GM18526 (cell line): ENCODE measurements around the gene ORAI2.
"Not testable (repeated sequence)": the region's sequence is repeated elsewhere in the genome, so short reads cannot be mapped to it uniquely, and the experiment has no call there.

Source experiments
- POLR2A ChIP-seq: IDR thresholded peaks from 3 replicates; pipeline ENCODE4 v1.6.1; 2011; ENCODE audit not compliant: insufficient read length; ENCODE audit errors: extremely low read depth

Gene ORAI2

DNA sequence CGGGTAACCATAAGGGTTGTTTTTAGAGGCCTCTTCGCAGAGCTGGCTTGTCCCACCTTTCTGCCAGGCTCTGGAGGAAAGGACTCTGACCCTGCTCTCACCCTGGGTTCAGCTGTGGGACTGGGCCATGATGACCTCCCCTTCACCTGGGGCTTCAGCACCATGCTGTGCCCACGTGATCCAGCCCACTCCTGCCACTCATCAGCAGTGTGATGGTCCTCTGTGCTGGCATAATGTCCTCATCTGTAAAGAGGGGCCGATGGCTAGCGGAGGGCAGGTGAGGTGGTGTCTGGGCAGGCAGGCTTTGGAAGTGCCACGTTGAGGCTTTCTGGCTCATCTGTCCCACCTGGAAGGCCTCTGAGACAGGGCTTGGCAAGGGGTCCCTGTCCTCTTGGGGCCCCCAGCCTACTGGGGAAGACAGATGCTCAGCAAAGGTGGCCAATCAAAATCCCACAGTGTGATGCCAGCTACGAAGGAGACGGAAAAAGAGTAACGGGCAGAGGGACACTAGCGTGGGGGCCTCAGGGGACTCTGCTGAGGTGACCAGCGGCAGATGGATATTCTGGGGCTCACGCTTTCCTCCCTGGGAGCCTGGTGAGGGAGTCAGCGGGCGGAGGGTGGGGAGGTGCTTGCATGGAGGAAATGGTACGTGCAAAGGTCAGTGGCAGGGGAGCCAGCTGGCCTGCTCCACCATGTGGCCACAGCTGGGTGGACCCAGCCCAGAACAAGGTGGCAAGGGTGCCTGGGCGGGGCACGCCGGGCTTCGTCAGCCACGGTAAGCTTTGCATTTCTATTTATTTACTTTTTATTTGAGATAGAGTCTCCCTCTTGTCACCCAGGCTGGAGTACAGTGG is 36.8 kb downstream of the ORAI2 start:
- TF ChIP-seq POLR2A: no peak

DNA sequence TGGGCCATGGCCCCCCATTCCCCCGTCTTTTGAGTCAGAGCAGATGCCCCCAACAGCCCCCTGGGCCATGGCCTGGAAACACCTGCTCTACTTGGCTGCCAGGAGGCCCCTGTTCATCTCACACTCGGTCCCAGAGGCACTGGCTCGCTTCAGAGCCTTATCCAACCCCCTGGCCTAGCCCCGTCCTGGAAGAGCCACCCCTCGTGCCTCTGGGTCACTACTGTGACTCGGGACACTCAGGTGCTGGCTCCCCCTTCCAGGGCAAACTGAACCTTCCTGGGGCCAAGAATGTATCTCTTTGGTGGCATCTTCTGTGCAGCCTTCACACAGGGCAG is 38.4 kb downstream of the ORAI2 start:
- no peak for TF ChIP-seq POLR2A

GRCh38 chr7:102472126-102473041 is 39.0 kb downstream of the ORAI2 start:
- no peak for TF ChIP-seq POLR2A

GRCh38 chr7:102473271-102473991 is 40.1 kb downstream of the ORAI2 start:
- no peak for TF ChIP-seq POLR2A

DNA sequence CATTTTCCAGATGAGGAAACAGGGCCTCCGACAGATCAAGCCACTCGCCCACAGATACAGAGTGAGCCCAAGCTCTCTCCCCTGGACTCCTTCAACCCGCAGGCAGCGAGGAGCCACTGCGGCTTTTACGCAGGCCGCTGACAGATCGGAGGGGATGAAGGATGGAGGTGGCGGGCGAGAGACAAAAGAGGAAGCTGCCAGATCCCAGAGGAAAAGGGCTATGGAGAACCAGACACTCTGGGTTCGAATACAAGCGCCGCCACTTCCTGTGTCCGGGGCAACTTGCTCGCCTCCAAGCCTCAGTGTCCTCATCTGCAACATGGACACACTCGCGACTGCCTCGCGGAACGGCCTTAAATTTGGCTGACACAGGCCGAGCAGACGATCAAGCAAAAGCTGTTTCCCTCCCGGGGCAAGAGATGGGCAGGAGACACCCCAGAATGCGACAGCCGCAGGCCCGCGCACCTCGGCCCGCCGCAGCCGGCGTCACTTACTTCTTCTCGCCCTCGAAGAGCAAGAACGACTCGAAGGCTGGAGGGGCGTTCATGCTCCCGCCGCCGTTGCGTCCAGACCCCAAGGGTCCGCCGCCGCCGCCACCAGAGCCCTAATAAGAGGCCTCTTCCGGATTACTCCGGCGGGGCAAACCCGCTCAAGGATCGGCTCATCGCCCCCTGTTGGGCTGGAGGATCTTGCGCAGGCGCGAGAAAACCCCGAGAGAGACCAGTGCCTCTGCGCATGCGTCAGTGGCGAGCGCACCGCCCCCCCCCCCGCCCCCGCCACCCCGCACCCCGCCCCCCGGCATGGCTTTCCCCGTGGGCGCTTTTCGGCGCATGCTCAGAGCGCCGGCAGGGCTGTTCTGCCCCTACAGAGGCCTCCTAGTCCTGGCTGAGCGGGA is 45.2 kb downstream of the ORAI2 start, which contains the start of gene POLR2J:
TSS of gene POLR2J (minus strand) at position 609 of the 895 bp plus-strand sequence. CDS start at position 547, 62 bp downstream.
- TF ChIP-seq POLR2A: not testable (repeated sequence)
